ENCODE results near the gene GALR3. TPM values are rescaled to one million over a fixed set of nuclear protein-coding genes. Genes with fewer than 3 reads are reported as not detected.
A peak's percentile ranks its signal among the peaks of the same experiment; 100 is the strongest.

GALR3 gene
- total and polyA plus RNA-seq, 12 donors, result 0.03 TPM; not detected in 11

- Histone ChIP-seq H3K4me3 (peak overlapping the region; percentile 54 to 77 (median 64)), H3K27me3 (peaks cover 0 to 26% (median 0%) of the 10 kb centered on the region in 7 donors), H3K36me3 (no peaks in the 10 kb centered on the region), H3K4me1 (peaks cover 8 to 47% (median 27%) of the 10 kb centered on the region in 9 donors), H3K9me3 (no peaks in the 10 kb centered on the region), H3K27ac (peak overlapping the region in 6 of 10 donors; percentile 35 to 68 (median 52))
- no peak for TF ChIP-seq CTCF (IDR thresholded peaks at IDR 0.05)
- WGBS, 2 donors, result 4 to 8% methylated on average over 13 of the region's 13 CpGs
- peak in 1 of 8 donors; percentile 1 for ATAC-seq
- intact Hi-C loops (cut with DNase I), result loop anchor here in 3 of 10 donors (5.0 to 10.0 kb wide), 2 partner anchors 47 to 55 kb away; no protein-coding TSS in a partner anchor
- no peak for DNase-seq
These were observed 21.3 kb upstream of the GALR3 start for GRCh38 chr22:37801946-37802309.

- H3K27ac ChIP-seq, result peak overlapping the region in 9 of 10 donors; percentile 12 to 68 (median 46)
- H3K36me3 ChIP-seq, result no peaks in the 10 kb centered on the region
- ATAC-seq (peak in 7 of 8 donors; percentile 14 to 37 (median 24)), DNase-seq (peak; percentile 57 to 66)
- TF ChIP-seq CTCF (IDR thresholded peaks at IDR 0.05), result no peak
- H3K4me1 ChIP-seq, result peaks cover 8 to 53% (median 32%) of the 10 kb centered on the region in 9 donors
- H3K9me3 ChIP-seq, result no peaks in the 10 kb centered on the region
- WGBS, 2 donors, result 2 to 3% methylated on average over 60 to 63 of the region's 63 CpGs
- intact Hi-C loops (cut with DNase I), result loop anchor here in 3 of 10 donors (5.0 to 10.0 kb wide), 2 partner anchors 48 to 55 kb away; no protein-coding TSS in a partner anchor
- H3K27me3 ChIP-seq, result peaks cover 0 to 27% (median 0%) of the 10 kb centered on the region in 7 donors
- H3K4me3 ChIP-seq, result peak overlapping the region; percentile 54 to 77 (median 64)
These were observed 20.6 kb upstream of the GALR3 start for GRCh38 chr22:37802310-37803194.

GRCh38 chr22:37803195-37803638 lies 20.0 kb upstream of the GALR3 start:
- no peak overlapping the region for H3K27ac ChIP-seq
- 39 to 46% methylated on average over 16 of the region's 16 CpGs for WGBS, 2 donors

More at GRCh38 chr22:37803195-37803638, 20.0 kb upstream of the GALR3 start:
- Histone ChIP-seq H3K9me3 (no peaks in the 10 kb centered on the region), H3K27me3 (peaks cover 0 to 32% (median 0%) of the 10 kb centered on the region in 7 donors), H3K4me1 (peaks cover 8 to 58% (median 35%) of the 10 kb centered on the region in 9 donors), H3K4me3 (peak overlapping the region in 5 of 10 donors; percentile 63 to 77 (median 70)), H3K36me3 (no peaks in the 10 kb centered on the region)
- DNase-seq (no peak), ATAC-seq (no peak)
- intact Hi-C loops (cut with DNase I), result loop anchor here in 3 of 10 donors (5.0 to 10.0 kb wide), 2 partner anchors 48 to 56 kb away; no protein-coding TSS in a partner anchor
- no peak for TF ChIP-seq CTCF (IDR thresholded peaks at IDR 0.05)

Measured in heart right ventricle (tissue), 16 donors.